ENCODE results near the gene STAB2. TPM values are rescaled to one million over a fixed set of nuclear protein-coding genes. Genes with fewer than 3 reads are reported as not detected.

Gene STAB2
- total RNA-seq, 1 donor: not detected

GRCh38 chr12:103561174-103561573 lies 25.9 kb upstream of the STAB2 start:
- peak; percentile 38 for DNase-seq (ENCODE audit: insufficient read length, low spot score, missing footprints)
- peak overlapping the region; percentile 82 for H3K27ac ChIP-seq (ENCODE audit: low read depth, low read length)

DNA sequence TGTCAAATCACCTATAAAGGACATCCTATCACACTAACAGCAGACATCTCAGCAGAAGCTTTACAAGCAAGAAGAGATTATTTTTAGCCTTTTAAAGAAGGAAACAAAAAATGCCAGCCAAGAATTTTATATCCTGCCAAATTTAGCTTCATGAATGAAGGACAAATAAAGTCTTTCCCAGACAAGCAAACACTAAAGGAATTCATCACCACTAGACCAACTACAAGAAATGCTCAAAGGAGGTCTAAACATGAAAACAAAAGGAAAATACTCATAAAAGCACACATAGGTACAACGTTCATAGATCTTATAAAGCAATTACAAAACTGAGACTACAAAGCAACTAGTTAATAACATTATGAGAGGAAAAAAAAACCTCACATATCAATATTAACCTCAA lies 20.7 kb upstream of the STAB2 start:
- peaks cover 20% of the 10 kb centered on the region for H3K27me3 ChIP-seq (ENCODE audit: insufficient read depth, low read length)
- H3K27ac ChIP-seq (ENCODE audit: low read depth, low read length): no peak overlapping the region
- no peak overlapping the region for H3K4me2 ChIP-seq (ENCODE audit: insufficient read depth, low read length)
- no peak overlapping the region for H2AFZ ChIP-seq (ENCODE audit: low read length)
- H4K20me1 ChIP-seq (ENCODE audit: insufficient read depth, low read length): no peaks in the 10 kb centered on the region
- peaks cover under 1% of the 10 kb centered on the region for H3K4me1 ChIP-seq (ENCODE audit: insufficient read depth, low read length)
- no peaks in the 10 kb centered on the region for H3K36me3 ChIP-seq (ENCODE audit: insufficient read depth, low read length)
- peaks cover 4% of the 10 kb centered on the region for H3K9me3 ChIP-seq (ENCODE audit: low read depth, low read length)
- no peak overlapping the region for H3K4me3 ChIP-seq (ENCODE audit: insufficient read depth, low read length)
- H3K79me2 ChIP-seq (ENCODE audit: insufficient read depth, low read length): no peaks in the 10 kb centered on the region
- no peak for DNase-seq (ENCODE audit: insufficient read length, low spot score, missing footprints)
- TF ChIP-seq, protein P1, sequence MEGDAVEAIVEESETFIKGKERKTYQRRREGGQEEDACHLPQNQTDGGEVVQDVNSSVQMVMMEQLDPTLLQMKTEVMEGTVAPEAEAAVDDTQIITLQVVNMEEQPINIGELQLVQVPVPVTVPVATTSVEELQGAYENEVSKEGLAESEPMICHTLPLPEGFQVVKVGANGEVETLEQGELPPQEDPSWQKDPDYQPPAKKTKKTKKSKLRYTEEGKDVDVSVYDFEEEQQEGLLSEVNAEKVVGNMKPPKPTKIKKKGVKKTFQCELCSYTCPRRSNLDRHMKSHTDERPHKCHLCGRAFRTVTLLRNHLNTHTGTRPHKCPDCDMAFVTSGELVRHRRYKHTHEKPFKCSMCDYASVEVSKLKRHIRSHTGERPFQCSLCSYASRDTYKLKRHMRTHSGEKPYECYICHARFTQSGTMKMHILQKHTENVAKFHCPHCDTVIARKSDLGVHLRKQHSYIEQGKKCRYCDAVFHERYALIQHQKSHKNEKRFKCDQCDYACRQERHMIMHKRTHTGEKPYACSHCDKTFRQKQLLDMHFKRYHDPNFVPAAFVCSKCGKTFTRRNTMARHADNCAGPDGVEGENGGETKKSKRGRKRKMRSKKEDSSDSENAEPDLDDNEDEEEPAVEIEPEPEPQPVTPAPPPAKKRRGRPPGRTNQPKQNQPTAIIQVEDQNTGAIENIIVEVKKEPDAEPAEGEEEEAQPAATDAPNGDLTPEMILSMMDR (IDR thresholded peaks at IDR 0.05; ENCODE audit: extremely low read depth, low read depth, low read length): no peak

More at GRCh38 chr12:103561174-103561573, 25.9 kb upstream of the STAB2 start:
- H3K79me2 ChIP-seq (ENCODE audit: insufficient read depth, low read length): no peaks in the 10 kb centered on the region
- peak overlapping the region; percentile 4 for H2AFZ ChIP-seq (ENCODE audit: low read length)
- TF ChIP-seq, protein P1 (IDR thresholded peaks at IDR 0.05; ENCODE audit: extremely low read depth, low read depth, low read length): no peak
- H3K36me3 ChIP-seq (ENCODE audit: insufficient read depth, low read length): no peaks in the 10 kb centered on the region
- peak overlapping the region; percentile 21 for H3K4me2 ChIP-seq (ENCODE audit: insufficient read depth, low read length)
- peaks cover 2% of the 10 kb centered on the region for H3K9me3 ChIP-seq (ENCODE audit: low read depth, low read length)
- no peaks in the 10 kb centered on the region for H4K20me1 ChIP-seq (ENCODE audit: insufficient read depth, low read length)
- peaks cover 16% of the 10 kb centered on the region for H3K4me1 ChIP-seq (ENCODE audit: insufficient read depth, low read length)
- no peak overlapping the region for H3K4me3 ChIP-seq (ENCODE audit: insufficient read depth, low read length)
- H3K27me3 ChIP-seq (ENCODE audit: insufficient read depth, low read length): no peaks in the 10 kb centered on the region

DNA sequence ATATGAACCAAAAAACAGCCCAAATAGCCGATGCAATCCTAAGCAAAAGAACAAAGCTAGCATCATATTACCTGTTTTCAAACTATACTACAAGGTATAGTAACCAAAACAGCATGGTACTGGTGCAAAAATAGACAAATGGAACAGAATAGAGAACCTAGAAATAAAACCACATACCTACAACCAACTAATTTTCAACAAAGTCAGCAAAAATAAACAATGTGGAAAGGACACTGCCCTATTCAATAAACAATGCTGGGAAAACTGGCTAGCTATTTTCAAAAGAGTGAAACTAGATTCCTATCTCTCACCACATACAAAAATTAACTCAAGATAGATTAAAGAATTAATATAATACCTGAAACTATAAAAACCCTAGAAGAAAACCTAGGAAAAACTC lies 17.8 kb upstream of the STAB2 start:
- Histone ChIP-seq H3K27ac (ENCODE audit: low read depth, low read length) (no peak overlapping the region), H4K20me1 (ENCODE audit: insufficient read depth, low read length) (no peaks in the 10 kb centered on the region), H2AFZ (ENCODE audit: low read length) (no peak overlapping the region), H3K79me2 (ENCODE audit: insufficient read depth, low read length) (no peaks in the 10 kb centered on the region), H3K27me3 (ENCODE audit: insufficient read depth, low read length) (peaks cover 30% of the 10 kb centered on the region), H3K4me1 (ENCODE audit: insufficient read depth, low read length) (no peaks in the 10 kb centered on the region), H3K36me3 (ENCODE audit: insufficient read depth, low read length) (no peaks in the 10 kb centered on the region), H3K9me3 (ENCODE audit: low read depth, low read length) (peaks cover 2% of the 10 kb centered on the region), H3K4me2 (ENCODE audit: insufficient read depth, low read length) (no peak overlapping the region), H3K4me3 (ENCODE audit: insufficient read depth, low read length) (no peak overlapping the region)
- TF ChIP-seq, protein P1 (IDR thresholded peaks at IDR 0.05; ENCODE audit: extremely low read depth, low read depth, low read length): no peak
- no peak for DNase-seq (ENCODE audit: insufficient read length, low spot score, missing footprints)

DNA sequence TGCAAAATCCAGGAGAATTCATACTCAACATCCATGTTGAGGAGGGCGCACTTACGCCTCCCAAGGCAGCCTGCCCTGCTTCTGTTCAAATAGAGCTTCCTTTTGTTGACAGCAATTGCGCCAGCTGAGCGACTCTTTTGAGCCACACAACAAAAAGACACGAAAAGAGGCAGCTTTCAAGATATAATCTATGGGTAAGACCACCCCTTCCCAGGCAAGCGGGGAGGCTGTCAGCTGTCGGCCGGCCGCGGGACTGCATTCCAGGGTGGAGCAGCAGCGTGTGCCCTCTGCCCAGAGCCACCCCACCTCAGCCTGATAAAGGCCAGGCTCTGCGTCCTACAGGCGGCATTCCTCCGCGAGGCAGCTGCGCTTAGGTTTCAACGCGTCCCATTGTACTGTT lies 15.8 kb upstream of the STAB2 start:
- no peak for DNase-seq (ENCODE audit: insufficient read length, low spot score, missing footprints)
- Histone ChIP-seq H3K79me2 (ENCODE audit: insufficient read depth, low read length) (no peaks in the 10 kb centered on the region), H3K4me1 (ENCODE audit: insufficient read depth, low read length) (no peaks in the 10 kb centered on the region), H4K20me1 (ENCODE audit: insufficient read depth, low read length) (no peaks in the 10 kb centered on the region), H3K9me3 (ENCODE audit: low read depth, low read length) (peaks cover 2% of the 10 kb centered on the region), H3K4me2 (ENCODE audit: insufficient read depth, low read length) (peak overlapping the region; percentile 42), H2AFZ (ENCODE audit: low read length) (peak overlapping the region; percentile 36), H3K27me3 (ENCODE audit: insufficient read depth, low read length) (peaks cover 30% of the 10 kb centered on the region), H3K27ac (ENCODE audit: low read depth, low read length) (no peak overlapping the region), H3K36me3 (ENCODE audit: insufficient read depth, low read length) (no peaks in the 10 kb centered on the region), H3K4me3 (ENCODE audit: insufficient read depth, low read length) (peak overlapping the region; percentile 47)
- TF ChIP-seq, protein P1 (IDR thresholded peaks at IDR 0.05; ENCODE audit: extremely low read depth, low read depth, low read length): no peak
